ENCODE measurements around the gene CEP89.
"Not testable (repeated sequence)": the region's sequence is repeated elsewhere in the genome, so short reads cannot be mapped to it uniquely, and the experiment has no call there.

The CEP89 gene

DNA sequence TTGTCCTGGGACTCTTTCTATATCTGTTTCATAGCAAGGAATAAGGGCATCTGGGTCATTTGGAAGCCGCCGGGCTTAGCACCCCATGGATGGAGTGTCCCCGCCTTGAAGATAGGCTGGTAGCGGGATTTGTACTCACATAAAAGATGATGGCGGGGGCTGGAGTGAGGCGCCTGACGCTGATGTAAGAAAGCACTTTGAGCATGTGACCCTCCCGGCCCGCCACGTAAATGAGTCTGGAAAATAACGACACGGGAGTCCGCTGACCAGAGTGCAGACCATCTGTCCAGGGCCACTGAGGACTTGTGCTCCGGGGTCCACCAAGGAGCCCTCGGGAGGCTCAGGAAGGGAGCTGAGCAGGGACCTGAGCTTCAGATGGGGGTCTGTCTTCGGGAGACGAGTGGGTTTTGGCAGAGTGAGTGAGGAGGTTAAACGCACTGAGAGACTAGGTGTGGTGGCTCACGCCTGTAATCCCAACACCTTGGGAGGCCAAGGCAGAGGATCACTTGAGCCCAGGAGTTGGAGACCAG is 128.0 kb downstream of the CEP89 start:
- H3K27me3 ChIP-seq (ENCODE audit: control insufficient read depth in 1 of 2, insufficient read depth in 2 of 2, low read length in 2 of 2): no peaks in the 10 kb centered on the region

DNA sequence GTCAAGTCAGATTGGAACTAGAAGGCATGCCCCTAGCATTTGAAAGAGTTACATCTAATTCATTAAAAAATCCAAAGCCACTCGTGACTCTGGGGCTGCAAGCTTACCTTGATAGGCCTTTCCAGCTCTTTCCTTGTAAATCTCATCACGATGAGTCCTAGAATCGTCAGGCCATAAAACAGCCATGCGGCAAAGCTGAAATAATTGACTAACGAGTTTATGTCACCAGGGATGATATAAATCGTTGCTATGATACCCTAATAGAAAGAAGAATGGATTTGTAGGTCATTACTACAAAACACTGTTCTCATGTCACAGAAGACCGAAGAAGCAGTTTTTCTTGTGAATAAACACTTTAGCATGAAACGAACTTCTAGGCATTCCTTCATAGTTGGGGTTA is 129.7 kb downstream of the CEP89 start:
- H3K4me3 ChIP-seq (ENCODE audit: low read length in 2 of 2): no peak overlapping the region
- H3K27ac ChIP-seq (ENCODE audit: low read length): no peak overlapping the region
- H3K4me1 ChIP-seq (ENCODE audit: control insufficient read depth, insufficient read depth, low read length): no peaks in the 10 kb centered on the region
- H3K36me3 ChIP-seq (ENCODE audit: control insufficient read depth in 2 of 2, insufficient read depth in 2 of 2, low read length in 2 of 2): peaks cover 0 to 3% of the 10 kb centered on the region in 2 donors
- H3K9ac ChIP-seq (ENCODE audit: low read length in 2 of 2): no peak overlapping the region
- no peaks in the 10 kb centered on the region for H3K27me3 ChIP-seq (ENCODE audit: control insufficient read depth in 1 of 2, insufficient read depth in 2 of 2, low read length in 2 of 2)
- H3K9me3 ChIP-seq (ENCODE audit: control insufficient read depth in 2 of 2, low read length in 2 of 2): peaks cover 0 to 9% of the 10 kb centered on the region in 2 donors

More for the DNA sequence above, 128.0 kb downstream of the CEP89 start:
- H3K9me3 ChIP-seq (ENCODE audit: control insufficient read depth in 2 of 2, low read length in 2 of 2): peaks cover 0 to 9% of the 10 kb centered on the region in 2 donors
- no peaks in the 10 kb centered on the region for H3K4me1 ChIP-seq (ENCODE audit: control insufficient read depth, insufficient read depth, low read length)
- no peak overlapping the region for H3K4me3 ChIP-seq (ENCODE audit: low read length in 2 of 2)
- H3K27ac ChIP-seq (ENCODE audit: low read length): no peak overlapping the region
- no peak overlapping the region for H3K9ac ChIP-seq (ENCODE audit: low read length in 2 of 2)
- peaks cover 0 to 3% of the 10 kb centered on the region in 2 donors for H3K36me3 ChIP-seq (ENCODE audit: control insufficient read depth in 2 of 2, insufficient read depth in 2 of 2, low read length in 2 of 2)

DNA sequence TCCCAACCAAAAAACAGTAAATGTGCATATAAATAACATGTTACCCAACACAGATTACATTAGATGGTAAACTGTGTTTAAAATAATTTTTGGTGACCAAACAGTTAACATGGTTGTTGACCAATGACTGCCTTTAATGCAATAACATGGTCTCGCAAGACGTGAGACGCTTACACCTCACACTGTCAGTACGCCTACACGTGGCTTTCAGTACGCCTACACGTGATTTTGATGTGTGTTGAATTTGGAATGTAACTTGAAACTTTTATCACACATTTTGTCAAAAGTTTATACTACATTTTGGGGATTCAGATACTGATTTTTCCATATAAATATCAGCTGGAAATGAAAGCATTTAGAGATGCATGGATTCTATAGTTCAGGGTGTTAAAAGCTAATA is 134.2 kb downstream of the CEP89 start:
- Histone ChIP-seq H3K9me3 (ENCODE audit: control insufficient read depth in 2 of 2, low read length in 2 of 2) (peaks cover 0 to 9% of the 10 kb centered on the region in 2 donors), H3K4me1 (ENCODE audit: control insufficient read depth, insufficient read depth, low read length) (no peaks in the 10 kb centered on the region), H3K4me3 (ENCODE audit: low read length in 2 of 2) (no peak overlapping the region), H3K27me3 (ENCODE audit: control insufficient read depth in 1 of 2, insufficient read depth in 2 of 2, low read length in 2 of 2) (no peaks in the 10 kb centered on the region), H3K27ac (ENCODE audit: low read length) (no peak overlapping the region), H3K9ac (ENCODE audit: low read length in 2 of 2) (no peak overlapping the region), H3K36me3 (ENCODE audit: control insufficient read depth in 2 of 2, insufficient read depth in 2 of 2, low read length in 2 of 2) (peaks cover 0 to 3% of the 10 kb centered on the region in 2 donors)

DNA sequence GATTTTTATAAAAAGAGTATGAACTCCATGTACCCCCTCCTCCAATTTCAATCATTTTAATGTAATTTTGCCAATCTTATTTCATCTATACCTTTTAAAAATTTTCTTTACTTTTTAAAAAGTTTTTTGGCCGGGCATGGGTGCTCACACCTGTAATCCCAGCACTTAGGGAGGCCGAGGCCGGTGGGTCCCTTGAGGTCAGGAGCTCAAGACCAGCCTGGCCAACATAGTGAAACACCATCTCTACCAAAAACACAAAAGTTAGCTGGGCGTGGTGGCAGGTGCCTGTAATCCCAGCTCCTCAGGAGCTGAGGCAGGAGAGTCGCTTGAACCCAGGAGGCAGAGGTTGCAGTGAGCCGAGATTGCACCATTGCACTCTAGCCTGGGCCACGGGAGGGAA is 138.4 kb downstream of the CEP89 start:
- H3K27ac ChIP-seq (ENCODE audit: low read length); H3K4me1 ChIP-seq (ENCODE audit: control insufficient read depth, insufficient read depth, low read length); H3K27me3 ChIP-seq (ENCODE audit: control insufficient read depth in 1 of 2, insufficient read depth in 2 of 2, low read length in 2 of 2); H3K9ac ChIP-seq (ENCODE audit: low read length in 2 of 2); H3K36me3 ChIP-seq (ENCODE audit: control insufficient read depth in 2 of 2, insufficient read depth in 2 of 2, low read length in 2 of 2); H3K4me3 ChIP-seq (ENCODE audit: low read length in 2 of 2); H3K9me3 ChIP-seq (ENCODE audit: control insufficient read depth in 2 of 2, low read length in 2 of 2): not testable (repeated sequence)

GRCh38 chr19:32832825-32833224 is 138.9 kb downstream of the CEP89 start:
- not testable (repeated sequence) for H3K4me3 ChIP-seq (ENCODE audit: low read length in 2 of 2); H3K27me3 ChIP-seq (ENCODE audit: control insufficient read depth in 1 of 2, insufficient read depth in 2 of 2, low read length in 2 of 2); H3K9me3 ChIP-seq (ENCODE audit: control insufficient read depth in 2 of 2, low read length in 2 of 2); H3K4me1 ChIP-seq (ENCODE audit: control insufficient read depth, insufficient read depth, low read length); H3K27ac ChIP-seq (ENCODE audit: low read length); H3K36me3 ChIP-seq (ENCODE audit: control insufficient read depth in 2 of 2, insufficient read depth in 2 of 2, low read length in 2 of 2); H3K9ac ChIP-seq (ENCODE audit: low read length in 2 of 2)

- not testable (repeated sequence) for H3K36me3 ChIP-seq (ENCODE audit: control insufficient read depth in 2 of 2, insufficient read depth in 2 of 2, low read length in 2 of 2); H3K4me1 ChIP-seq (ENCODE audit: control insufficient read depth, insufficient read depth, low read length); H3K27ac ChIP-seq (ENCODE audit: low read length)
These were observed 139.7 kb downstream of the CEP89 start for GRCh38 chr19:32832094-32832493.

GRCh38 chr19:32831611-32832010 is 140.1 kb downstream of the CEP89 start:
- no peaks in the 10 kb centered on the region for H3K4me1 ChIP-seq (ENCODE audit: control insufficient read depth, insufficient read depth, low read length)
- no peak overlapping the region for H3K4me3 ChIP-seq (ENCODE audit: low read length in 2 of 2)
- no peaks in the 10 kb centered on the region for H3K27me3 ChIP-seq (ENCODE audit: control insufficient read depth in 1 of 2, insufficient read depth in 2 of 2, low read length in 2 of 2)
- no peaks in the 10 kb centered on the region for H3K9me3 ChIP-seq (ENCODE audit: control insufficient read depth in 2 of 2, low read length in 2 of 2)
- peaks cover 0 to 2% of the 10 kb centered on the region in 2 donors for H3K36me3 ChIP-seq (ENCODE audit: control insufficient read depth in 2 of 2, insufficient read depth in 2 of 2, low read length in 2 of 2)
- H3K9ac ChIP-seq (ENCODE audit: low read length in 2 of 2): no peak overlapping the region
- H3K27ac ChIP-seq (ENCODE audit: low read length): no peak overlapping the region

More at GRCh38 chr19:32832094-32832493, 139.7 kb downstream of the CEP89 start:
- not testable (repeated sequence) for H3K9ac ChIP-seq (ENCODE audit: low read length in 2 of 2); H3K4me3 ChIP-seq (ENCODE audit: low read length in 2 of 2); H3K9me3 ChIP-seq (ENCODE audit: control insufficient read depth in 2 of 2, low read length in 2 of 2); H3K27me3 ChIP-seq (ENCODE audit: control insufficient read depth in 1 of 2, insufficient read depth in 2 of 2, low read length in 2 of 2)

DNA sequence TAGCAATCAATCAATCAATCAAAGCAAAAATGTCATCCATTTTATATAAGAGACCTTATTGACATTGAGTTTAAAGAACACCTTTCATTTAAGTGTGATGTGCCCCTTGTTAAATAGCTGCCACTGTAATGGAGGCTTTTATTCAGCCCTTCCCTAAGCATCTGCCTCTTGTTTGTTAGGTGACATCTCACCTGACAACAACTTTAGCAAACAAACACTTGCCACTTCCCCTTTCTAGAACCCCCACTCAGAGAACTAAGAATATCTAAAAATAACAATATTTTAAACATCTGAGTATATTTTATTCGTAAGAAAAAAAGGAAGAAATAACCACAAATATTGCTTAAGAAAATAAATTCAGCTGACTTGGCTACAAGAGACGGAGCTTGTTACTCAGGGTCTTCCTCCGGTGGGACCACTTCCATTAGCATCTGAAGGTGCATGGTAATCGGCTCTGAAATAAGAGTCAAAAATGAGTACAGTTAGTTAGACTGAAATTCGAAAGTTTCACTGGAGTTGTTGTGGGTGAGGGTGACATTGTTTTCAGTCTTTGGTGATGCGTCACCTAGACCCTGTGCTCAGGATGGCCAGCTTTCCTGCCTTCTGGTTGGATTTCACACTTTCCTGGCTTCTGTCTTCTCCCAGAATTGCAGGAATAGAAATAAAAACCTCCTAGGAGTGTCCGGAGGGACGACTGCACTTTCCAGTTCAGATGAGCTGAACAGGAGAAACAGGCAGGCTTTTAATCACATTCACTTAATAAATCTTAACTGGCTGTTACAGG is 141.3 kb downstream of the CEP89 start:
- peaks cover 0 to 2% of the 10 kb centered on the region in 2 donors for H3K36me3 ChIP-seq (ENCODE audit: control insufficient read depth in 2 of 2, insufficient read depth in 2 of 2, low read length in 2 of 2)
- H3K9me3 ChIP-seq (ENCODE audit: control insufficient read depth in 2 of 2, low read length in 2 of 2): no peaks in the 10 kb centered on the region
- H3K27me3 ChIP-seq (ENCODE audit: control insufficient read depth in 1 of 2, insufficient read depth in 2 of 2, low read length in 2 of 2): no peaks in the 10 kb centered on the region
- H3K27ac ChIP-seq (ENCODE audit: low read length): no peak overlapping the region
- H3K9ac ChIP-seq (ENCODE audit: low read length in 2 of 2): no peak overlapping the region
- H3K4me3 ChIP-seq (ENCODE audit: low read length in 2 of 2): no peak overlapping the region
- H3K4me1 ChIP-seq (ENCODE audit: control insufficient read depth, insufficient read depth, low read length): no peaks in the 10 kb centered on the region

DNA sequence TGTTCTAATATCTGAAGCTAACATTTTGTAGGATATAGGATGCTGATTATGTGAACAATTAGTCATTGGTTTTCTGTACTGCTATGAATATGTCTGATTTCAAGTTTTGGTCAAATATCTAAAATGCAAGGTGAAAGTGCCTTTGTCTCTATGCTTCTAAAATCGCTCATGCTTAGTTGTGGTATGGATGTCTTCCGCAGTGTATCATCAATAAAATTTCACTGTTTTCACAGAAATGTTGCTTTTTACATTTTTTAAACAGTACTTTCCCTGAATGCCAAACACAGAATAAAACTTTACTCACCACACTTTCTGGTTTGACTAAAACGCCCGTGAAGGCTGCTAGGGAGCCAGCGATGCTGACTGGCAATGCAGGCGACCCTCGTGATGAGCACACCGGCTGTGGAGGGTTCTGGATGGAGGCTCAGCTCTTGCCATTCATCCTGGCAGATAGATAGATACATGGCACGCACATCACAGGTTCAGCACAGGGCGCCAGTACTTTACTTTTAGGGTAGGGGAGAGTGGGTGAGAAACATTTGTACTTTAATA is 142.3 kb downstream of the CEP89 start:
- H3K9ac ChIP-seq (ENCODE audit: low read length in 2 of 2): no peak overlapping the region
- H3K27ac ChIP-seq (ENCODE audit: low read length): no peak overlapping the region
- H3K4me1 ChIP-seq (ENCODE audit: control insufficient read depth, insufficient read depth, low read length): no peaks in the 10 kb centered on the region
- no peak overlapping the region for H3K4me3 ChIP-seq (ENCODE audit: low read length in 2 of 2)
- H3K9me3 ChIP-seq (ENCODE audit: control insufficient read depth in 2 of 2, low read length in 2 of 2): no peaks in the 10 kb centered on the region
- H3K27me3 ChIP-seq (ENCODE audit: control insufficient read depth in 1 of 2, insufficient read depth in 2 of 2, low read length in 2 of 2): peaks cover 0 to under 1% of the 10 kb centered on the region in 2 donors
- H3K36me3 ChIP-seq (ENCODE audit: control insufficient read depth in 2 of 2, insufficient read depth in 2 of 2, low read length in 2 of 2): peaks cover 0 to 2% of the 10 kb centered on the region in 2 donors

DNA sequence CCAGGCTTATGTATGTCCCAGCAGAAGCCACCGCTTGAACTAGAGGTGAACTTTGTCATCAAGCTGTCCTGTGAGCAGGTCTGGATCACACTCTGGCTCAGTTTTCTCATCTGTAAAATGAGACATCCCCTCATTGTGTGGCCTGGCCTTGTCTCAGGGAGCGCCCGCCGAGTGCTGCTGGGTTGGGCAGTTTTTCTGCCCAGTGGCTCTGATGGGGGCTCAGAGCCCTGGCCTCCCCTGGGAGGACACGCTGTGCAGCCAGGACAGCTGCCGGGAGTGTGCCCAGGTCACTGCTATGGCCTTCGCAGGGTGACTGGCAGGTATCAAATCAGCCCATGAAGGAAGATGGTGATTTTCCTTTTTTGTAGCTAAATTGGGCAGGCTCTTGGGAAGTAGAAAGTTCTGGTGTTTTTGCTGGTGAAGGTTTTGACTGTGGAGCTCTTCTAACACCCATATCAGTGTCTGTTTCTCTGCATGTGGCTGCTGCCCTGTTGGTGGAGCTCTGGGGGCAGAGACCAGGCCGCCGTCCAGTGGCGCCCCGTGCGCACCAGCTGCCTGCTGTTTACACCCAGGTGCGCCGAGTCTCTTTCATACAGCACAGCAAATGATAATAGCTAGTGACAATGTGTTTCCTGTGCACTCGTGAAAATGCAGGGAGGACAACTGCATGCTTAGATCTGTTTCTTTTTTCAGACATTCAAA is 143.0 kb downstream of the CEP89 start:
- no peak overlapping the region for H3K4me3 ChIP-seq (ENCODE audit: low read length in 2 of 2)
- H3K9ac ChIP-seq (ENCODE audit: low read length in 2 of 2): no peak overlapping the region
- no peak overlapping the region for H3K27ac ChIP-seq (ENCODE audit: low read length)
- no peaks in the 10 kb centered on the region for H3K4me1 ChIP-seq (ENCODE audit: control insufficient read depth, insufficient read depth, low read length)
- peaks cover 0 to 5% of the 10 kb centered on the region in 2 donors for H3K9me3 ChIP-seq (ENCODE audit: control insufficient read depth in 2 of 2, low read length in 2 of 2)
- peaks cover 2% of the 10 kb centered on the region in 2 donors for H3K27me3 ChIP-seq (ENCODE audit: control insufficient read depth in 1 of 2, insufficient read depth in 2 of 2, low read length in 2 of 2)
- H3K36me3 ChIP-seq (ENCODE audit: control insufficient read depth in 2 of 2, insufficient read depth in 2 of 2, low read length in 2 of 2): peaks cover 0 to 2% of the 10 kb centered on the region in 2 donors

Measured in stomach smooth muscle (tissue), 2 donors.